Middle frontal gyrus (tissue), 1 donor: ENCODE data around the gene RABGAP1L.
A peak's percentile ranks its signal among the peaks of the same experiment; 100 is the strongest.

ENCODE experiments used
- DNase-seq: peaks from one replicate; pipeline ENCODE4 v3.0.0-alpha.2; 2015; ENCODE audit warnings: low spot score; ENCODE audit errors: extremely low spot score

The RABGAP1L gene

GRCh38 chr1:174912264-174912663 is 752.9 kb downstream of the RABGAP1L start:
- DNase-seq = no peak

- DNase-seq = no peak
Measured at GRCh38 chr1:174913225-174913903, 754.0 kb downstream of the RABGAP1L start.

- no peak for DNase-seq
Measured at GRCh38 chr1:174914991-174915390, 755.7 kb downstream of the RABGAP1L start.

- DNase-seq = no peak
Measured at GRCh38 chr1:174916846-174917245, 757.5 kb downstream of the RABGAP1L start.

GRCh38 chr1:174920093-174920492 is 760.8 kb downstream of the RABGAP1L start:
- no peak for DNase-seq

- DNase-seq = no peak
Measured at GRCh38 chr1:174922121-174922520, 762.8 kb downstream of the RABGAP1L start.

- no peak for DNase-seq
Measured at GRCh38 chr1:174923820-174924219, 764.5 kb downstream of the RABGAP1L start.

GRCh38 chr1:174928541-174928940 is 769.2 kb downstream of the RABGAP1L start:
- no peak for DNase-seq

GRCh38 chr1:174931214-174931613 is 771.9 kb downstream of the RABGAP1L start:
- DNase-seq = no peak

GRCh38 chr1:174932587-174932986 is 773.3 kb downstream of the RABGAP1L start:
- no peak for DNase-seq

- no peak for DNase-seq
Measured at GRCh38 chr1:174935961-174936727, 776.8 kb downstream of the RABGAP1L start.

GRCh38 chr1:174938281-174939007 is 779.1 kb downstream of the RABGAP1L start:
- no peak for DNase-seq

GRCh38 chr1:174939775-174940545 is 780.6 kb downstream of the RABGAP1L start:
- DNase-seq = no peak

- DNase-seq = no peak
Measured at GRCh38 chr1:174940646-174941175, 781.4 kb downstream of the RABGAP1L start.

- no peak for DNase-seq
Measured at GRCh38 chr1:174942547-174943255, 783.4 kb downstream of the RABGAP1L start.

- no peak for DNase-seq
Measured at GRCh38 chr1:174946031-174946430, 786.7 kb downstream of the RABGAP1L start.

- no peak for DNase-seq
Measured at GRCh38 chr1:174949061-174949460, 789.7 kb downstream of the RABGAP1L start.

- no peak for DNase-seq
Measured at GRCh38 chr1:174949645-174950044, 790.3 kb downstream of the RABGAP1L start.

- DNase-seq = no peak
Measured at GRCh38 chr1:174953285-174954072, 794.2 kb downstream of the RABGAP1L start.

- peak; percentile 1 for DNase-seq
Measured at GRCh38 chr1:174954073-174954460, 794.7 kb downstream of the RABGAP1L start.
